RWPE2 (cell line): ENCODE data around the gene SNRK.
"Not testable (repeated sequence)": the region's sequence is repeated elsewhere in the genome, so short reads cannot be mapped to it uniquely, and the experiment has no call there.

ENCODE experiments used
- ATAC-seq: fragments of 200-7000 bp; cut with Tn5 transposase; 3 replicates; pipeline ENCODE4 v1.9.1; 2021; ENCODE audit warnings: low read depth
- DNase-seq: peaks from one replicate; pipeline ENCODE4 v3.0.0-alpha.2; 2020; ENCODE audit warnings: low spot score
- H3K27ac ChIP-seq: fragments of 450-650 bp; 2 replicates; pipeline ENCODE4 v1.5.1; 2017; ENCODE audit warnings: mild to moderate bottlenecking; ENCODE audit not compliant: poor library complexity, severe bottlenecking
- H3K27me3 ChIP-seq: fragments of 250-450 bp; sonication (Bioruptor Pico); 2 replicates; pipeline ENCODE4 v1.5.1; 2021; ENCODE audit warnings: mild to moderate bottlenecking, moderate library complexity; ENCODE audit not compliant: insufficient read depth, poor library complexity, severe bottlenecking
- H3K36me3 ChIP-seq: fragments of 250-450 bp; sonication (Bioruptor Pico); 2 replicates; pipeline ENCODE4 v1.5.1; 2020; ENCODE audit warnings: low read depth, mild to moderate bottlenecking, moderate library complexity
- H3K4me1 ChIP-seq: fragments of 250-450 bp; sonication (Bioruptor Pico); 2 replicates; pipeline ENCODE4 v1.5.1; 2021; ENCODE audit warnings: mild to moderate bottlenecking, moderate library complexity; ENCODE audit not compliant: insufficient read depth, poor library complexity, severe bottlenecking
- H3K4me3 ChIP-seq: fragments of 250-450 bp; sonication (Bioruptor Pico); 2 replicates; pipeline ENCODE4 v1.5.1; 2021; ENCODE audit warnings: mild to moderate bottlenecking, moderate library complexity; ENCODE audit not compliant: severe bottlenecking
- H3K9me3 ChIP-seq: fragments of 250-450 bp; sonication (Bioruptor Pico); 2 replicates; pipeline ENCODE4 v1.5.1; 2021; ENCODE audit warnings: mild to moderate bottlenecking, moderate library complexity; ENCODE audit not compliant: severe bottlenecking
- CTCF ChIP-seq: fragments of 450-650 bp; IDR thresholded peaks from one replicate; pipeline ENCODE4 v1.5.1; 2017; ENCODE audit warnings: mild to moderate bottlenecking, moderate library complexity; ENCODE audit not compliant: poor library complexity, severe bottlenecking

Gene SNRK

GRCh38 chr3:43349716-43350115, 63.4 kb downstream of the SNRK start:
- Histone ChIP-seq H3K27me3 (no peaks in the 10 kb centered on the region), H3K9me3 (peaks cover 18% of the 10 kb centered on the region), H3K36me3 (peaks cover 55% of the 10 kb centered on the region), H3K27ac (no peak overlapping the region), H3K4me1 (no peaks in the 10 kb centered on the region), H3K4me3 (no peak overlapping the region)
- DNase-seq (no peak), ATAC-seq (no peak)
- no peak for TF ChIP-seq CTCF

GRCh38 chr3:43353393-43353792, 67.1 kb downstream of the SNRK start:
- Histone ChIP-seq H3K4me3 (no peak overlapping the region), H3K9me3 (peaks cover 27% of the 10 kb centered on the region), H3K27me3 (no peaks in the 10 kb centered on the region), H3K36me3 (peaks cover 27% of the 10 kb centered on the region), H3K4me1 (no peaks in the 10 kb centered on the region), H3K27ac (no peak overlapping the region)
- DNase-seq = no peak
- ATAC-seq = no peak
- TF ChIP-seq CTCF = no peak

GRCh38 chr3:43353923-43354670, 67.8 kb downstream of the SNRK start:
- H3K36me3 ChIP-seq = peaks cover 20% of the 10 kb centered on the region
- no peaks in the 10 kb centered on the region for H3K27me3 ChIP-seq
- DNase-seq = no peak
- H3K27ac ChIP-seq = no peak overlapping the region
- ATAC-seq = no peak
- peaks cover 27% of the 10 kb centered on the region for H3K9me3 ChIP-seq
- no peak overlapping the region for H3K4me3 ChIP-seq
- no peak for TF ChIP-seq CTCF
- H3K4me1 ChIP-seq = no peaks in the 10 kb centered on the region

GRCh38 chr3:43356033-43356432, 69.7 kb downstream of the SNRK start:
- H3K27me3 ChIP-seq, H3K4me3 ChIP-seq, ATAC-seq, H3K4me1 ChIP-seq, H3K27ac ChIP-seq, H3K36me3 ChIP-seq, DNase-seq: not testable (repeated sequence)
- H3K9me3 ChIP-seq = peaks cover 21% of the 10 kb centered on the region

GRCh38 chr3:43361077-43361476, 74.7 kb downstream of the SNRK start:
- no peak for TF ChIP-seq CTCF

More at GRCh38 chr3:43361077-43361476, 74.7 kb downstream of the SNRK start:
- ATAC-seq = no peak
- H3K36me3 ChIP-seq = no peaks in the 10 kb centered on the region
- no peaks in the 10 kb centered on the region for H3K4me1 ChIP-seq
- H3K27me3 ChIP-seq = no peaks in the 10 kb centered on the region
- H3K9me3 ChIP-seq = peaks cover 3% of the 10 kb centered on the region
- H3K27ac ChIP-seq = no peak overlapping the region
- H3K4me3 ChIP-seq = no peak overlapping the region
- DNase-seq = no peak
